Ovary (tissue), 9 donors: ENCODE measurements around the gene CH25H. TPM values are rescaled to one million over a fixed set of nuclear protein-coding genes. Genes with fewer than 3 reads are reported as not detected.

Source experiments
- DNase-seq, 5 donors: peaks; one replicate each; pipeline ENCODE4 v3.0.0-alpha.2; 2019 to 2020
- H3K27ac ChIP-seq, 2 donors: fragments of 200-600 bp; one replicate each; pipeline versions ENCODE4 v1.5.1 to v1.8.0; 2019 to 2022
- H3K27me3 ChIP-seq: fragments of 200-600 bp; one replicate; pipeline ENCODE4 v1.8.0; 2022
- H3K36me3 ChIP-seq: fragments of 200-600 bp; sonication (generic); one replicate; pipeline ENCODE4 v1.5.1; 2019
- H3K4me1 ChIP-seq: one replicate; pipeline ENCODE4 v1.8.1; 2013; ENCODE audit warnings: mild to moderate bottlenecking, moderate library complexity; ENCODE audit not compliant: insufficient read depth
- H3K4me3 ChIP-seq: fragments of 200-600 bp; sonication (generic); one replicate; pipeline ENCODE4 v1.5.1; 2017
- H3K9me3 ChIP-seq, 2 donors: fragments of 200-600 bp in 1 of 2; sonication (generic) in 1 of 2; one replicate each; pipeline versions ENCODE4 v1.5.1 to v1.8.1; 2013 to 2019; ENCODE audit warnings: mild to moderate bottlenecking in 1 of 2, moderate library complexity in 1 of 2
- EP300 ChIP-seq: sonication (generic); formaldehyde crosslinking; IDR thresholded peaks from one replicate; pipeline ENCODE4 v1.6.1; 2017; ENCODE audit warnings: antibody characterized with exemption
- POLR2A ChIP-seq: fragments of 450-650 bp; IDR thresholded peaks from one replicate; pipeline ENCODE4 v1.6.1; 2017; ENCODE audit warnings: antibody characterized with exemption, mild to moderate bottlenecking, moderate library complexity
- WGBS, 3 donors: extraction: QIAGEN DNeasy Blood & Tissue Kit in 1 of 3; methylation state at CpG; one replicate each; pipeline versions ENCODE4 v1.1.5 to v1.1.7; 2013 to 2017; 5-methylcytosine and 5-hydroxymethylcytosine counted together
- intact Hi-C, 4 donors: fragments of 100-400 bp; cut with DNase I; formaldehyde crosslinking; loops; one replicate each; pipeline versions ENCODE4 v1.11.0 to v1.15.1; 2022 to 2023
- polyA plus RNA-seq, 2 donors: library from polyadenylated mRNA; stranded (reverse); fragments of 200-250 nt in 1 of 2; fragments of 350-450 nt in 1 of 2; fragmentation: Illumina TruSeq in 1 of 2; extraction: RNeasy Lipid Tissue Mini Kit (QIAGEN cat#74804) in 1 of 2; gene quantifications; one replicate each; pipeline ENCODE4 v1.2.3, GENCODE V29; 2013 to 2014
- total RNA-seq, 7 donors: library from RNA; depleted of rRNA in 2 of 7; stranded (reverse); fragments of >200 nt in 2 of 7; fragmentation: NEBNext Ultra II Directional in 3 of 7; extraction: Animal tissue kit (Norgen Biotek cat#: 25700) in 3 of 7; gene quantifications; one replicate each; pipeline versions ENCODE4 v1.1.0 to v1.2.4, GENCODE V29; 2016 to 2023
- TF ChIP-seq, protein P1 (sequence below), 3 donors: fragments of 450-650 bp in 2 of 3; fragments of 200-600 bp in 1 of 3; IDR thresholded peaks; one replicate each; pipeline versions ENCODE4 v1.5.1 to v1.8.0; 2016 to 2022; ENCODE audit warnings: antibody characterized with exemption in 3 of 3, mild to moderate bottlenecking in 1 of 3
- donor health status: DM: no; HTN: no; CAD: no; lungs with moderate emphysema.
- donor health status: DM: no; HTN: no; CAD: no.
- donor health status: Bipolar disorder and iron deficiency.
- donor health status: DM: yes; HTN: yes; CAD: no.
- donor health status: DM: no; HTN: no; CAD: no.
- donor health status: DM: yes; HTN: yes; CAD: no.

The CH25H gene
- total and polyA plus RNA-seq, 9 donors: 0.22 to 3.8 (median 1.6) TPM

DNA sequence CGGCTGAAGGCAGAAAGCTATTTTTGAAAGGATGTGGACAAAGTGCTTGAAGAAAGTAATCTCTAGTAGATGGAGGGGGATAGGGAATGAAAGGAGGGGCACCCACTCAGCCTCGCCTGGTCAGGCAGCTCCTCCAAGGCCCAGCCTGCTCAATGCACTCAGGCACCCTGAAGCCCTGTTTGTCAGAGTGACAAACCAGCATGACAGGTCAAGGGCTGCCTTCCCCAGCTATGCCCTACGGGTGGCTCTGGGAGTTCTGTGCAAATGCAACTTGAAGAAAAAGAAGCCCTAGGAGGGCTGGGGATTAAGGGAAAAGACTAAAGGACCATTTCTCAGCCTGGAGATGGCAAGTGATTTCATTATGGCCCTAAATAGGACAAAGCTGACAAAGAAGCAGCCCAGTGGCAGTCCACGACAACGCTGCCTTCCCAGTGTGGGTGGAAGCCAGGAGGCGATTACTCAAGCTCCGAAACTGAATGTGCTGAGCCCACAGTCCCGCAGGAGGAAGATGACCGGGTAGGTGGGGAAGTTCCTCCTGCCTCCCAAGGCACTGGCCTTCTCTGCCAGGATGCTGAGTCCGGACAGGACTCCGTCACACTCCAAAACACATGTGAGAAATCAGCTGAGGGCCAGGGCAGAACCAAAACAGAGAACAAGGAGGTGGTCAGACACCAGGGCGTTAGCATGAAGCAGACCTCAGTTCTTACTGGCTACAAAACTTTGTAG lies 28.1 kb upstream of the CH25H start:
- no peak overlapping the region for H3K27ac ChIP-seq
- H3K9me3 ChIP-seq: no peaks in the 10 kb centered on the region
- WGBS, 3 donors: 92 to 95% (median 95%) methylated on average over 12 of the region's 12 CpGs
- no peaks in the 10 kb centered on the region for H3K27me3 ChIP-seq
- TF ChIP-seq, protein P1, sequence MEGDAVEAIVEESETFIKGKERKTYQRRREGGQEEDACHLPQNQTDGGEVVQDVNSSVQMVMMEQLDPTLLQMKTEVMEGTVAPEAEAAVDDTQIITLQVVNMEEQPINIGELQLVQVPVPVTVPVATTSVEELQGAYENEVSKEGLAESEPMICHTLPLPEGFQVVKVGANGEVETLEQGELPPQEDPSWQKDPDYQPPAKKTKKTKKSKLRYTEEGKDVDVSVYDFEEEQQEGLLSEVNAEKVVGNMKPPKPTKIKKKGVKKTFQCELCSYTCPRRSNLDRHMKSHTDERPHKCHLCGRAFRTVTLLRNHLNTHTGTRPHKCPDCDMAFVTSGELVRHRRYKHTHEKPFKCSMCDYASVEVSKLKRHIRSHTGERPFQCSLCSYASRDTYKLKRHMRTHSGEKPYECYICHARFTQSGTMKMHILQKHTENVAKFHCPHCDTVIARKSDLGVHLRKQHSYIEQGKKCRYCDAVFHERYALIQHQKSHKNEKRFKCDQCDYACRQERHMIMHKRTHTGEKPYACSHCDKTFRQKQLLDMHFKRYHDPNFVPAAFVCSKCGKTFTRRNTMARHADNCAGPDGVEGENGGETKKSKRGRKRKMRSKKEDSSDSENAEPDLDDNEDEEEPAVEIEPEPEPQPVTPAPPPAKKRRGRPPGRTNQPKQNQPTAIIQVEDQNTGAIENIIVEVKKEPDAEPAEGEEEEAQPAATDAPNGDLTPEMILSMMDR (IDR thresholded peaks at IDR 0.05): no peak
- TF ChIP-seq EP300: no peak
- no peak for TF ChIP-seq POLR2A
- intact Hi-C loops: no loop called here
- H3K4me3 ChIP-seq: no peak overlapping the region
- H3K36me3 ChIP-seq: no peaks in the 10 kb centered on the region
- H3K4me1 ChIP-seq: no peaks in the 10 kb centered on the region
- DNase-seq: no peak

DNA sequence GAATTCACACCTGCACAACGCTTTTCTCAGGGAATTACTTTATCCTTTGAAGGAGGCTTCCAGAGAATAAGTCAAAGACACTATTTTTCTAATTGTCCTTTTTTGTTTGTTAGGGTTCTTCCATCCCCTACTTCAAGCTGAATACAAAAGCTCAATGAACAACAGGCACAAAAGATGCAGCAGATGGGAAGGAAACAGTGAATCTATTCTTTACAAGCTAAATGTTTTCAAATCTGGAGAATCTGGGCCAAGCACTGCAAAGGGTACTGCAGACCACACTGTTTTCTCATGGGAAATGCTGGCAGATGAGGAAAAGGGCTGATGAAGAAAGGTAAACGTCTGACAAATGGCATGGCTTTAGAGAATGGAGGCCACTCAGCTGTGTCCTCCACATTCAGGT lies 25.9 kb upstream of the CH25H start:
- H3K9me3 ChIP-seq: no peaks in the 10 kb centered on the region
- TF ChIP-seq EP300 (no peak), POLR2A (no peak)
- TF ChIP-seq, protein P1 (IDR thresholded peaks at IDR 0.05): no peak
- DNase-seq: no peak
- H3K36me3 ChIP-seq: no peaks in the 10 kb centered on the region
- H3K27ac ChIP-seq: no peak overlapping the region
- no peaks in the 10 kb centered on the region for H3K4me1 ChIP-seq
- H3K4me3 ChIP-seq: no peak overlapping the region
- H3K27me3 ChIP-seq: no peaks in the 10 kb centered on the region
- intact Hi-C loops: no loop called here
- 80 to 85% (median 81%) methylated on average over 2 of the region's 2 CpGs for WGBS, 3 donors

DNA sequence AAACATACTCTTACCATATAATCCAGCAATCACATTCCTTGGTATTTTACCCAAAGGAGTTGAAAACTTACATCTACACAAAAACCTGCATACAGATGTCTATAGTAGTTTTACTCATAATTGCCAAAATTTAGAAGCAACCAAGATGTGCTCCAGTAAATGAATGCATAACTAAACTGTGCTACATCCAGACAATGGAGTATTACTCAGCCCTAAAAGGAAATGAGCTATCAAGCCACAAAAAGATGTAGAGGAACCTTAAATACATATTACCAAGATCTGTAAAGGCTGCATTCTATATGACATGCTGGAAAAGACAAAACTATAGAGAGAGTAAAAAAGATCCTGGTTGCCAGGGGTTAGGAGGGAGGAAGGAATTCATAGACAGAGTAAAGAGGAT lies 21.8 kb upstream of the CH25H start:
- TF ChIP-seq, protein P1 (IDR thresholded peaks at IDR 0.05): no peak
- TF ChIP-seq EP300: no peak
- no peak for TF ChIP-seq POLR2A
- Histone ChIP-seq H3K27me3 (no peaks in the 10 kb centered on the region), H3K36me3 (no peaks in the 10 kb centered on the region), H3K4me1 (no peaks in the 10 kb centered on the region), H3K27ac (no peak overlapping the region), H3K9me3 (no peaks in the 10 kb centered on the region), H3K4me3 (no peak overlapping the region)
- intact Hi-C loops: no loop called here
- DNase-seq: no peak

DNA sequence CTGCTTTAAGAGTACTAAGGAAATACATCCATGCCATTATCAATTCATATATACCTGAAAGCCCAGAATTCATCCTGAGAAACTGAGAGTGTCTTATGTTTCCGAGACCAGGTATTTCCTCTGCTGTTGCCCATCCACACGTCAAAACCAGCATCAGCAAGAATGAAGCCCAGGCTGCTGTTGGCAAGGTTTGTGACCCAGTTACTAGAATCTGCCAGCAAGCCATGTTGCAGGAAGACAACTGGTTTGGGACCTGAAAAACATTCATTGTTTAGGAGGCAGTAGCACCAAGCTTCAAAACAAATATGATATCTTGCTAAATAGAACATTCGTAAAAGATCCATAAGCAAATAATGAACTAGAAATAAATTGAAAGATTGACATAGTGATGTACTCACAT lies 21.0 kb upstream of the CH25H start:
- no peak for DNase-seq
- 94 to 96% (median 94%) methylated on average over 3 of the region's 3 CpGs for WGBS, 3 donors
- Histone ChIP-seq H3K4me1 (no peaks in the 10 kb centered on the region), H3K9me3 (no peaks in the 10 kb centered on the region), H3K27ac (no peak overlapping the region), H3K27me3 (no peaks in the 10 kb centered on the region), H3K4me3 (no peak overlapping the region), H3K36me3 (no peaks in the 10 kb centered on the region)
- intact Hi-C loops: no loop called here
- TF ChIP-seq EP300: no peak

DNA sequence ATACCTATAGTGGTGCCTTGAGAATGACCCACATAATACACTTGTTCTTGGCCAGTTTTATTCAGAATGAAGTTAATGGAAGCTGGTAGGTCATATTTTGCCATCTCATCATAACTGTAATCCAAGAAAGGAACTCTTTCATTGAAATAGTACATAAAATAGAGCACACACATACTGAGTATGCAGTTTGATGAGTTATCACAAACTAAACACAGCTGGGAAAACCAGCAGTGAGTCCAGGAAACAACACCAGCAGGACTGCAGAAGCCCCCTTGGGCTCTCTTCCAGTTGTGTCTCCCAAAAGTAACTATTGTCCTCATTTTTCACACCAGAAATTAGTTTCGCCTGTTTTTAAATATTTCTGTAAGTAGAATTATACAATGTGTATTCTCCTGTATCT lies 19.8 kb upstream of the CH25H start:
- Histone ChIP-seq H3K9me3 (no peaks in the 10 kb centered on the region), H3K4me1 (no peaks in the 10 kb centered on the region), H3K36me3 (no peaks in the 10 kb centered on the region), H3K27ac (no peak overlapping the region), H3K4me3 (no peak overlapping the region), H3K27me3 (no peaks in the 10 kb centered on the region)
- DNase-seq: no peak
- TF ChIP-seq POLR2A (no peak), EP300 (no peak)
- TF ChIP-seq, protein P1 (IDR thresholded peaks at IDR 0.05): no peak
- intact Hi-C loops: no loop called here
- 97 to 100% (median 98%) methylated on average over 1 of the region's 1 CpG for WGBS, 3 donors
